Fibroblast of gingiva (primary cell): ENCODE measurements around the gene STK10.

Source experiments
- DNase-seq: peaks from one replicate; pipeline ENCODE4 v3.0.0-alpha.2; 2011; ENCODE audit warnings: low read depth

STK10 gene

GRCh38 chr5:172007175-172008110 is 180.6 kb downstream of the STK10 start:
- DNase-seq, result no peak

- peak; percentile 95 for DNase-seq
Measured at GRCh38 chr5:172006321-172007174, 181.5 kb downstream of the STK10 start, which contains the start of gene FBXW11. Gene FBXW11 (minus strand): TSS chr5:172006638. CDS start chr5:172006502, 136 bp downstream.

GRCh38 chr5:172005708-172006320 is 182.2 kb downstream of the STK10 start:
- no peak for DNase-seq

- no peak for DNase-seq
Measured at GRCh38 chr5:172004824-172005237, 183.2 kb downstream of the STK10 start.

- peak; percentile 19 for DNase-seq
Measured at GRCh38 chr5:172003746-172004145, 184.3 kb downstream of the STK10 start.

- no peak for DNase-seq
Measured at GRCh38 chr5:172002840-172003512, 185.0 kb downstream of the STK10 start.

- DNase-seq, result no peak
Measured at GRCh38 chr5:172002310-172002709, 185.7 kb downstream of the STK10 start.

GRCh38 chr5:171999877-172000276 is 188.1 kb downstream of the STK10 start:
- no peak for DNase-seq

- DNase-seq, result no peak
Measured at GRCh38 chr5:171999100-171999499, 188.9 kb downstream of the STK10 start.

- no peak for DNase-seq
Measured at GRCh38 chr5:171997011-171997410, 191.0 kb downstream of the STK10 start.

GRCh38 chr5:171992813-171993212 is 195.2 kb downstream of the STK10 start:
- no peak for DNase-seq

- DNase-seq, result no peak
Measured at GRCh38 chr5:171992305-171992704, 195.7 kb downstream of the STK10 start.
